Heart right ventricle (tissue), 16 donors: ENCODE results near the gene THSD4. TPM values are rescaled to one million over a fixed set of nuclear protein-coding genes. Genes with fewer than 3 reads are reported as not detected.
"Not testable (repeated sequence)": the region's sequence is repeated elsewhere in the genome, so short reads cannot be mapped to it uniquely, and the experiment has no call there.

Source experiments
- ATAC-seq, 8 donors: fragments of 200-7000 bp; cut with Tn5 transposase; one replicate each; pipeline ENCODE4 v1.9.1; 2020; ENCODE audit warnings: mild to moderate bottlenecking in 8 of 8, moderate library complexity in 8 of 8, moderate number of reproducible peaks in 1 of 8
- DNase-seq, 2 donors: peaks; one replicate each; pipeline ENCODE4 v3.0.0-alpha.2; 2020
- H3K27ac ChIP-seq, 10 donors: fragments of 200-600 bp; sonication (generic) in 2 of 10; one replicate each; pipeline versions ENCODE4 v1.5.0 to v1.8.0; 2020 to 2022; ENCODE audit warnings: mild to moderate bottlenecking in 3 of 10
- H3K27me3 ChIP-seq, 7 donors: fragments of 200-600 bp; one replicate each; pipeline ENCODE4 v1.8.0; 2021 to 2022; ENCODE audit warnings: mild to moderate bottlenecking in 2 of 7
- H3K36me3 ChIP-seq, 9 donors: fragments of 200-600 bp; sonication (generic) in 1 of 9; one replicate each; pipeline versions ENCODE4 v1.5.0 to v1.8.0; 2020 to 2022; ENCODE audit warnings: mild to moderate bottlenecking in 2 of 9
- H3K4me1 ChIP-seq, 9 donors: fragments of 200-600 bp; sonication (generic) in 1 of 9; one replicate each; pipeline versions ENCODE4 v1.5.0 to v1.8.0; 2020 to 2022; ENCODE audit warnings: mild to moderate bottlenecking in 4 of 9
- H3K4me3 ChIP-seq, 10 donors: fragments of 200-600 bp; sonication (generic) in 2 of 10; one replicate each; pipeline versions ENCODE4 v1.5.0 to v1.8.0; 2020 to 2022; ENCODE audit warnings: mild to moderate bottlenecking in 7 of 10, moderate library complexity in 2 of 10
- H3K9me3 ChIP-seq, 11 donors: fragments of 200-600 bp in 10 of 11; sonication (generic) in 2 of 11; one replicate each; pipeline versions ENCODE4 v1.5.0 to v1.8.0; 2013 to 2022; ENCODE audit warnings: mild to moderate bottlenecking in 2 of 11, control low read depth in 1 of 11, moderate library complexity in 1 of 11
- CTCF ChIP-seq, 9 donors: fragments of 200-600 bp; sonication (generic) in 2 of 9; IDR thresholded peaks; one replicate each; pipeline versions ENCODE4 v1.5.0 to v1.8.0; 2021 to 2022; ENCODE audit warnings: antibody characterized with exemption in 9 of 9, mild to moderate bottlenecking in 5 of 9, moderate library complexity in 1 of 9
- WGBS, 2 donors: extraction: QIAGEN DNeasy Blood & Tissue Kit; methylation state at CpG; one replicate each; pipeline ENCODE4 v1.1.7; 2013; ENCODE audit warnings: inconsistent platforms in 1 of 2; 5-methylcytosine and 5-hydroxymethylcytosine counted together
- intact Hi-C, 10 donors: fragments of 100-400 bp; cut with DNase I; formaldehyde crosslinking; loops; one replicate each; pipeline versions ENCODE4 v1.11.1 to v1.14.2; 2022
- polyA plus RNA-seq, 2 donors: library from polyadenylated mRNA; stranded (reverse); fragments of 200-250 nt; gene quantifications; one replicate each; pipeline ENCODE4 v1.2.3, GENCODE V29; 2013
- total RNA-seq, 10 donors: library from RNA; stranded (reverse); fragmentation: NEBNext Ultra II Directional in 3 of 10; extraction: Animal tissue kit (Norgen Biotek cat#: 25700) in 3 of 10; gene quantifications; one replicate each; pipeline versions ENCODE4 v1.2.1 to v1.2.4, GENCODE V29; 2021 to 2023
- donor health status: Arrhythmogenic right ventricular cardiomyopathy.
- donor health status: ischemic (EF 13 %, LVEDD 7.1; RV severe dilation, severe dysfunction).
- donor health status: healthy with polysubstance abuse.
- donor health status: DM: no; HTN: yes; CAD: no.
- donor health status: DM: no; HTN: no; CAD: no.
- donor health status: ischemic (EF 25% LVEDD 6.9; RV normal size, moderate dysfunction).
- donor health status: ischemic (EF 25% LVEDD 5.7; RV mildly dilated, moderate dysfunction).
- donor health status: healthy.
- donor health status: DM: yes; HTN: yes; CAD: no.
- donor health status: Ischemic cardiomyopathy.
- donor health status: ischemic (EF 35%, LVEDD 5.7; RV mildly dilated, moderate dysfunction).
- donor health status: nonischemic (EF 11% LVEDD 7.7; RV severe dilation, severe dysfunction).
- donor health status: DM: yes; HTN: yes; CAD: no.
- donor health status: PGD.
- donor health status: ischemic (EF 29% LVEDD 5.4; RV normal size, mild dysfunction).
- donor health status: nonischemic (EF 23%, LVEDD 6.1; RV moderate dilation, normal function).

Gene THSD4
- total and polyA plus RNA-seq, 12 donors, result 20.8 to 212 (median 139) TPM

GRCh38 chr15:71718116-71718910 is 603.0 kb downstream of the THSD4 start:
- no peak for DNase-seq
- H3K4me1 ChIP-seq, result peaks cover 0 to 21% (median 1%) of the 10 kb centered on the region in 9 donors
- 79 to 81% methylated on average over 13 of the region's 13 CpGs for WGBS, 2 donors
- H3K27me3 ChIP-seq, result no peaks in the 10 kb centered on the region
- no peaks in the 10 kb centered on the region for H3K36me3 ChIP-seq
- ATAC-seq, result no peak
- no peak for TF ChIP-seq CTCF (IDR thresholded peaks at IDR 0.05)
- no peaks in the 10 kb centered on the region for H3K9me3 ChIP-seq
- intact Hi-C loops, result loop anchor here in 1 of 10 donors (10.0 kb wide), 1 partner anchor 184 kb away; no protein-coding TSS in a partner anchor
- no peak overlapping the region for H3K27ac ChIP-seq
- no peak overlapping the region for H3K4me3 ChIP-seq

GRCh38 chr15:71723344-71723743 is 608.1 kb downstream of the THSD4 start:
- no peak for DNase-seq
- TF ChIP-seq CTCF (IDR thresholded peaks at IDR 0.05), result no peak
- Histone ChIP-seq H3K27ac (no peak overlapping the region), H3K9me3 (no peaks in the 10 kb centered on the region), H3K27me3 (no peaks in the 10 kb centered on the region), H3K36me3 (no peaks in the 10 kb centered on the region), H3K4me1 (peaks cover 0 to 7% (median 0%) of the 10 kb centered on the region in 9 donors), H3K4me3 (no peak overlapping the region)
- no peak for ATAC-seq
- intact Hi-C loops, result loop anchor here in 3 of 10 donors (5.0 to 10.0 kb wide), 3 partner anchors 41 to 149 kb away; no protein-coding TSS in a partner anchor

- not testable (repeated sequence) for H3K27me3 ChIP-seq, H3K27ac ChIP-seq, H3K9me3 ChIP-seq, ATAC-seq, H3K4me3 ChIP-seq, DNase-seq, H3K36me3 ChIP-seq
- peaks cover 0 to 16% (median 8%) of the 10 kb centered on the region in 9 donors for H3K4me1 ChIP-seq
- intact Hi-C loops, result loop anchor here in 3 of 10 donors (5.0 to 10.0 kb wide), 3 partner anchors 148 to 153 kb away; no protein-coding TSS in a partner anchor
- WGBS, 2 donors, result 79 to 83% methylated on average over 4 of the region's 4 CpGs
Observed at GRCh38 chr15:71725207-71725955, 610.1 kb downstream of the THSD4 start.

GRCh38 chr15:71728881-71729280 is 613.6 kb downstream of the THSD4 start:
- DNase-seq (no peak), ATAC-seq (no peak)
- 87 to 93% methylated on average over 3 of the region's 3 CpGs for WGBS, 2 donors
- intact Hi-C loops, result loop anchor here in 3 of 10 donors (5.0 to 10.0 kb wide), 3 partner anchors 152 to 157 kb away; no protein-coding TSS in a partner anchor
- Histone ChIP-seq H3K4me1 (peaks cover 0 to 35% (median 10%) of the 10 kb centered on the region in 9 donors), H3K27me3 (no peaks in the 10 kb centered on the region), H3K27ac (peak overlapping the region in 2 of 10 donors; percentile 41 to 42), H3K4me3 (no peak overlapping the region), H3K9me3 (no peaks in the 10 kb centered on the region), H3K36me3 (peaks cover 0 to 11% (median 0%) of the 10 kb centered on the region in 9 donors)
- no peak for TF ChIP-seq CTCF (IDR thresholded peaks at IDR 0.05)
